Measurements from ENCODE around the gene FKRP. TPM values are rescaled to one million over a fixed set of nuclear protein-coding genes. Genes with fewer than 3 reads are reported as not detected.

Gene FKRP
- total RNA-seq, 2 donors from 2014 or later, result 15.1 to 18.0 TPM

DNA sequence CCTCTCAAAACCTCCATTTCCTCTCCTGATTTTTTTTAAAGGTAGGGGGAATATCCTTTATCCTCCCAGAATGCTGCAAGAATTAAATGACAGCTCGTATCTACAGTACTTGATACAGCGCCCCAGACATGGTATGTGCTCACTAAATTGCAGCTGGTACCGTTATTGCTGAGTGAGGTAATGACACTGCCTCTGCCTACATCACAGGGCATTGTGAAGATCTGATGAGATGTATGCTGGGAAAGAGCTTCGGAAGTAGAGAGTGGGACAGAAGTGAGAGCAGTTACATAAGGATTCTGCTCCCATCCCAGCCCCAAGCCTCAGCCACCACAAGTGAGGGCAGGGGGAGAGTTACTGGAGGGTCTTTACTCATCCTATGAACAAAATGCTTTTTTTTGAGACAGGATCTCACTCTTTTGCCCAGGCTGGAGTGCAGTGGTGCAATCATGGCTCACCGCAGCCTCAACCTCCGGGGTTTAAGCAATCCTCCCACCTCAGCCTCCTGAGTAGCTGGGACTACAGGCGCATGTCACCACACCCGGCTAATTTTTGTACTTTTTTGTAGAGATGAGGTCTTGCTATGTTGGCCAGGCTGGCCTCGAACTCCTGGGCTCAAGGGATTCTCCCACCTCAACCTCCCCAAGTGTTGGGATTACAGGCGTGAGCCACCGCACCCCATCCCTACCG is 1.7 kb upstream of the FKRP start:
- H3K4me1 Mint-ChIP-seq (ENCODE audit: low read depth), result peaks cover 52% of the 10 kb centered on the region
- H3K36me3 Mint-ChIP-seq (ENCODE audit: insufficient read depth in 2 of 2), result peaks cover 0 to 5% of the 10 kb centered on the region in 2 donors
- no peaks in the 10 kb centered on the region for H3K27me3 Mint-ChIP-seq (ENCODE audit: low read depth)
- H3K27ac Mint-ChIP-seq, result peak overlapping the region; percentile 93
- DNase-seq, result no peak
- H3K9me3 Mint-ChIP-seq, result no peaks in the 10 kb centered on the region
- ATAC-seq (replicated peaks in 1 of 2), result no peak
- peak overlapping the region; percentile 83 to 98 for H3K4me3 Mint-ChIP-seq

GRCh38 chr19:46745030-46745429 is 827 bp upstream of the FKRP start:
- H3K27ac Mint-ChIP-seq, result peak overlapping the region; percentile 93
- H3K4me3 Mint-ChIP-seq, result peak overlapping the region; percentile 83 to 98
- no peak for DNase-seq
- no peaks in the 10 kb centered on the region for H3K27me3 Mint-ChIP-seq (ENCODE audit: low read depth)
- peaks cover 52% of the 10 kb centered on the region for H3K4me1 Mint-ChIP-seq (ENCODE audit: low read depth)
- no peak for ATAC-seq (replicated peaks in 1 of 2)
- no peaks in the 10 kb centered on the region for H3K9me3 Mint-ChIP-seq
- H3K36me3 Mint-ChIP-seq (ENCODE audit: insufficient read depth in 2 of 2), result peaks cover 0 to 5% of the 10 kb centered on the region in 2 donors

GRCh38 chr19:46746281-46747057 is 612 bp downstream of the FKRP start, which contains the start of gene STRN4:
Gene STRN4 (minus strand): TSS chr19:46746450. CDS start chr19:46746430, 20 bp downstream.
- Mint-ChIP-seq H3K4me3 (peak within 1 kb of the TSS; percentile 83 to 98), H3K9me3 (no peaks in the 10 kb centered on the region), H3K36me3 (ENCODE audit: insufficient read depth in 2 of 2) (peaks cover 0 to 5% of the 10 kb centered on the region in 2 donors), H3K27ac (peak within 1 kb of the TSS; percentile 92), H3K4me1 (ENCODE audit: low read depth) (peaks cover 43% of the 10 kb centered on the region), H3K27me3 (ENCODE audit: low read depth) (no peaks in the 10 kb centered on the region)
- ATAC-seq (replicated peaks in 1 of 2), result peak; percentile 77 to 80
- peak; percentile 50 to 62 for DNase-seq

- Mint-ChIP-seq H3K9me3 (no peaks in the 10 kb centered on the region), H3K4me3 (peak overlapping the region; percentile 31 to 67), H3K27ac (peak overlapping the region; percentile 51), H3K27me3 (ENCODE audit: low read depth) (no peaks in the 10 kb centered on the region), H3K36me3 (ENCODE audit: insufficient read depth in 2 of 2) (peaks cover 0 to 5% of the 10 kb centered on the region in 2 donors), H3K4me1 (ENCODE audit: low read depth) (peaks cover 31% of the 10 kb centered on the region)
- DNase-seq (peak; percentile 79 to 80), ATAC-seq (replicated peaks in 1 of 2) (no peak)
Observed at GRCh38 chr19:46748325-46749109, 2.7 kb downstream of the FKRP start.

DNA sequence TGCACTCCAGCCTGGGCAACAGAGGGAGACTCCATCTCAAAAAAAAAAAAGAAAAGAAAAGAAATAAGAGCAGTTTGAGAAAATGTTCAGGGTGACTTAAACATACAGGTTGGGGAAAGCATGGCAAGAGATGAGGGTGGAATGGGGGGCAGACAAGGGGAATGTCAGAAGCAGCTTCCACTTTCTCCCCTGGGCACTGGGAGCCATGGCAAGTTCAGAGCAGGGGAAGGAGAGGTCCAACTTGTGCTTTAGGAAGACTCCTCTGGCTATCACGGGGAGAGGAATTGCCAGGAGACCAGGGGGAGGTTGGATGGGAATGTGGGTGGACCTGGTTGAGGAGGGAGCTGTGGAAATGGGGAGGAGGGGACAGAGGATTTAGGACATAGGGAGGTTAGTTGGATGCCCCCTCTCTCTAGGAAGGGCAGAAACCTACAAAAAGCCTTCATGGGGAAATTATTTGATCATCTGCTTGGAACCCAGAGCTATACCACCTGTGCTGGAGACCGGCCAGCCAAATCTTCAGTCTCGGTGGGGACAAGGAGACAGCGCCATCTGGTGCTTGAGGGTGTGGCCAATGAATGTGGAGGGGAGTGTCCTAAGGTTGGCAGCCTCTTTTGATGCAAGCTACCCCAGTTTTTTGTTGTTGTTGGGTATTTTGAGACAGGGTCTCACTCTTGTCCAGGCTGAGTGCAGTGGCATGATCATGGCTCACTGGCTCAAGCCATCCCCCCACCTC is 7.7 kb downstream of the FKRP start:
- H3K27ac Mint-ChIP-seq, result no peak overlapping the region
- H3K36me3 Mint-ChIP-seq (ENCODE audit: insufficient read depth in 2 of 2), result peaks cover 0 to 3% of the 10 kb centered on the region in 2 donors
- DNase-seq (peak; percentile 66 to 79), ATAC-seq (replicated peaks in 1 of 2) (peak; percentile 81 to 82)
- peaks cover 7% of the 10 kb centered on the region for H3K4me1 Mint-ChIP-seq (ENCODE audit: low read depth)
- H3K27me3 Mint-ChIP-seq (ENCODE audit: low read depth), result no peaks in the 10 kb centered on the region
- H3K4me3 Mint-ChIP-seq, result no peak overlapping the region
- no peaks in the 10 kb centered on the region for H3K9me3 Mint-ChIP-seq

- DNase-seq (no peak), ATAC-seq (replicated peaks in 1 of 2) (no peak)
- H3K36me3 Mint-ChIP-seq (ENCODE audit: insufficient read depth in 2 of 2), result no peaks in the 10 kb centered on the region
- no peaks in the 10 kb centered on the region for H3K27me3 Mint-ChIP-seq (ENCODE audit: low read depth)
- H3K27ac Mint-ChIP-seq, result no peak overlapping the region
- H3K4me3 Mint-ChIP-seq, result no peak overlapping the region
- peaks cover 7% of the 10 kb centered on the region for H3K4me1 Mint-ChIP-seq (ENCODE audit: low read depth)
- H3K9me3 Mint-ChIP-seq, result no peaks in the 10 kb centered on the region
Observed at GRCh38 chr19:46755077-46755852, 9.4 kb downstream of the FKRP start.

DNA sequence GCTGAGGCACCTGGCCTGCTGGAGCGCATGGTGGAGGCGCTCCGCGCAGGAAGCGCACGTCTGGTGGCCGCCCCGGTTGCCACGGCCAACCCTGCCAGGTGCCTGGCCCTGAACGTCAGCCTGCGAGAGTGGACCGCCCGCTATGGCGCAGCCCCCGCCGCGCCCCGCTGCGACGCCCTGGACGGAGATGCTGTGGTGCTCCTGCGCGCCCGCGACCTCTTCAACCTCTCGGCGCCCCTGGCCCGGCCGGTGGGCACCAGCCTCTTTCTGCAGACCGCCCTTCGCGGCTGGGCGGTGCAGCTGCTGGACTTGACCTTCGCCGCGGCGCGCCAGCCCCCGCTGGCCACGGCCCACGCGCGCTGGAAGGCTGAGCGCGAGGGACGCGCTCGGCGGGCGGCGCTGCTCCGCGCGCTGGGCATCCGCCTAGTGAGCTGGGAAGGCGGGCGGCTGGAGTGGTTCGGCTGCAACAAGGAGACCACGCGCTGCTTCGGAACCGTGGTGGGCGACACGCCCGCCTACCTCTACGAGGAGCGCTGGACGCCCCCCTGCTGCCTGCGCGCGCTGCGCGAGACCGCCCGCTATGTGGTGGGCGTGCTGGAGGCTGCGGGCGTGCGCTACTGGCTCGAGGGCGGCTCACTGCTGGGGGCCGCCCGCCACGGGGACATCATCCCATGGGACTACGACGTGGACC is 10.1 kb downstream of the FKRP start:
- peaks cover 7% of the 10 kb centered on the region for H3K4me1 Mint-ChIP-seq (ENCODE audit: low read depth)
- ATAC-seq (replicated peaks in 1 of 2), result no peak
- no peak overlapping the region for H3K27ac Mint-ChIP-seq
- no peaks in the 10 kb centered on the region for H3K27me3 Mint-ChIP-seq (ENCODE audit: low read depth)
- H3K9me3 Mint-ChIP-seq, result no peaks in the 10 kb centered on the region
- no peaks in the 10 kb centered on the region for H3K36me3 Mint-ChIP-seq (ENCODE audit: insufficient read depth in 2 of 2)
- no peak for DNase-seq
- no peak overlapping the region for H3K4me3 Mint-ChIP-seq

- H3K9me3 Mint-ChIP-seq, result no peaks in the 10 kb centered on the region
- H3K27ac Mint-ChIP-seq, result no peak overlapping the region
- no peak for DNase-seq
- no peaks in the 10 kb centered on the region for H3K27me3 Mint-ChIP-seq (ENCODE audit: low read depth)
- no peaks in the 10 kb centered on the region for H3K36me3 Mint-ChIP-seq (ENCODE audit: insufficient read depth in 2 of 2)
- H3K4me1 Mint-ChIP-seq (ENCODE audit: low read depth), result peaks cover 7% of the 10 kb centered on the region
- no peak overlapping the region for H3K4me3 Mint-ChIP-seq
- no peak for ATAC-seq (replicated peaks in 1 of 2)
Observed at GRCh38 chr19:46756544-46756888, 10.7 kb downstream of the FKRP start.

DNA sequence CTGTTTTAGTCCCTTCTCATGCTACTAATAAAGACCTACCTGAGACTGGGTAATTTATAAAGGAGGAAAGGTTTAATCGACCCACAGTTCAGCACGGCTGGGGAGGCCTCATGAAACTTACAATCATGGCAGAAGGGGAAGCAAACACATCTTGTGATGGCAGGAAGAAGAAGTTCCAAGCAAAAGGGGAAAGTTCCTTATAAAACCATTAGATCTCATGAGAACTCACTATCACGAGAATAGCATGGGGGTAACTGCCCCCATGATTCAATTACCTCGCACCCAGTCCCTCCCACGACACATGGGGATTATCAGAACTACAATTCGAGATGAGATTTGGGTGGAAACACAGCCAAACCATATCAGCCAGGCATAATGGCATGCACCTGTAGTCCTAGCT is 13.3 kb downstream of the FKRP start:
- ATAC-seq (replicated peaks in 1 of 2) (no peak), DNase-seq (no peak)
- Mint-ChIP-seq H3K27me3 (ENCODE audit: low read depth) (no peaks in the 10 kb centered on the region), H3K4me3 (no peak overlapping the region), H3K27ac (no peak overlapping the region), H3K9me3 (no peaks in the 10 kb centered on the region), H3K4me1 (ENCODE audit: low read depth) (no peaks in the 10 kb centered on the region), H3K36me3 (ENCODE audit: insufficient read depth in 2 of 2) (no peaks in the 10 kb centered on the region)

DNA sequence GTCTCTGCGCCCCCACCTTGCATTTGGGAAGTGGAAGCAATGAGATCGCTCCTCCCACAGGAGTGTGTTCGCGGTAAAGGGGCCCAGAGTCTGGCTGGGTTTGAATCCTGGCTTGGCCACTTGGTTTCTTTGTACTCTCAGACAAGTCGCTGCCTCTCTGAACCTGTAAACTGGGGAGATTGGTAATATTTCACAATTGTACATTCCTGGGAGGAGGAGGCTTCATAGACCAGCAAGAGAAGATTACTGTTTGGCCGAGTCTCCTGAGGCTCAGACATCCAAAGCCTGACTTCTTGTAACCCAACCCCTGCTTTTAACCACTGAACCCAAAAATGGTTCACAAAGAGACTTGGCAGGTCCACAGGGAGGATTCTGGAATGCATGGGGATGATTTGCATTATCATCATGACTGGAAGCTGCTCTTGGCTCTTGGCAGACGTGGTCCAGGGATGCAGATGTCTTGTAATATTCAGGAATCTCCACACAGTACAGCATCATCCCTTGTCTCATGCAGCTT is 14.0 kb downstream of the FKRP start:
- Mint-ChIP-seq H3K27ac (no peak overlapping the region), H3K27me3 (ENCODE audit: low read depth) (no peaks in the 10 kb centered on the region), H3K4me3 (no peak overlapping the region), H3K36me3 (ENCODE audit: insufficient read depth in 2 of 2) (no peaks in the 10 kb centered on the region), H3K4me1 (ENCODE audit: low read depth) (no peaks in the 10 kb centered on the region), H3K9me3 (no peaks in the 10 kb centered on the region)
- ATAC-seq (replicated peaks in 1 of 2) (no peak), DNase-seq (no peak)

DNA sequence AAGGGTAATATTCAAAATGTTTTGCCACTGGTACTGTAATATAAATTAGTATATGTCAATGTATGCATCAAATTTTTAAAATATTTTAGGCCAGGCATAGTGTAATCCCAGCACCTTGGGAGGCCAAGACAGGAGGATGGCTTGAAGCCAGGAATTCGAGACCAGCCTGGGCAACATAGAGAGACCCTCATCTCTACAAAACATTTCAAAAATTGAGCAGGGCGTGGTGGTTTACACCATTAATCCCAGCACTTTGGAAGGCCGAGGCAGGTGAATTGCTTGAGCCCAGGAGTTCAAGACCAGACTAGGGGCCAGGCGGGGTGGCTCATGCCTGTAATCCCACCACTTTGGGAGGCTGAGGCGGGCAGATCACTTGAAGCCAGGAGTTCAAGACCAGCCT is 14.5 kb downstream of the FKRP start:
- H3K4me1 Mint-ChIP-seq (ENCODE audit: low read depth), result no peaks in the 10 kb centered on the region
- H3K27ac Mint-ChIP-seq, result no peak overlapping the region
- no peaks in the 10 kb centered on the region for H3K9me3 Mint-ChIP-seq
- no peak overlapping the region for H3K4me3 Mint-ChIP-seq
- H3K36me3 Mint-ChIP-seq (ENCODE audit: insufficient read depth in 2 of 2), result no peaks in the 10 kb centered on the region
- no peak for DNase-seq
- no peaks in the 10 kb centered on the region for H3K27me3 Mint-ChIP-seq (ENCODE audit: low read depth)
- no peak for ATAC-seq (replicated peaks in 1 of 2)
